Activated B cell treated with CpG ODN at 0.5 μM for 24 hours (primary cell): ENCODE data around the gene STK11IP. TPM values are rescaled to one million over a fixed set of nuclear protein-coding genes. Genes with fewer than 3 reads are reported as not detected.

Source experiments
- ATAC-seq: fragments of 200-7000 bp; cut with Tn5 transposase; one replicate; pipeline ENCODE4 v1.10.0; 2021; ENCODE audit warnings: low read depth, mild to moderate bottlenecking, moderate library complexity
- CTCF ChIA-PET: fragments of 350-600 bp; sonication (Branson Sonifier 250); formaldehyde crosslinking; loops from one replicate; lab custom pipeline; 2021; ENCODE audit warnings: antibody characterized with exemption; lab: Charles Lee
- POLR2A ChIA-PET: fragments of 350-600 bp; sonication (Branson Sonifier 250); formaldehyde crosslinking; loops from one replicate; lab custom pipeline; 2021; ENCODE audit warnings: antibody characterized with exemption; lab: Charles Lee
- DNase-seq: peaks from one replicate; pipeline ENCODE4 v3.0.0; 2022
- H3K27ac Mint-ChIP-seq: one replicate; pipeline ENCODE4 v1.8.0; 2020; ENCODE audit warnings: mixed read lengths
- H3K27me3 Mint-ChIP-seq: one replicate; pipeline ENCODE4 v1.8.0; 2021; ENCODE audit warnings: mixed read lengths
- H3K36me3 Mint-ChIP-seq: one replicate; pipeline ENCODE4 v1.8.0; 2021; ENCODE audit warnings: low read depth, mixed read lengths
- H3K4me1 Mint-ChIP-seq: one replicate; pipeline ENCODE4 v1.8.0; 2021; ENCODE audit warnings: mixed read lengths
- H3K4me3 Mint-ChIP-seq: one replicate; pipeline ENCODE4 v1.8.0; 2020; ENCODE audit warnings: mild to moderate bottlenecking, mixed read lengths
- H3K9me3 Mint-ChIP-seq: one replicate; pipeline ENCODE4 v1.8.0; 2020; ENCODE audit warnings: mixed read lengths
- CTCF ChIP-seq: fragments of 200-600 bp; IDR thresholded peaks from one replicate; pipeline ENCODE4 v1.8.0; 2022; ENCODE audit warnings: antibody characterized with exemption, mild to moderate bottlenecking
- intact Hi-C: fragments of 100-400 bp; cut with micrococcal nuclease; formaldehyde crosslinking; loops from one replicate; pipeline ENCODE4 v1.15.1; 2024
- total RNA-seq: library from RNA; stranded (reverse); gene quantifications from 2 replicates; pipeline ENCODE4 v1.2.3, GENCODE V29; 2022

The STK11IP gene
- total RNA-seq, 1 donor from 2014 or later, result 53.6 TPM

GRCh38 chr2:219563271-219563928, 34.3 kb upstream of the STK11IP start:
- Mint-ChIP-seq H3K36me3 (no peaks in the 10 kb centered on the region), H3K9me3 (no peaks in the 10 kb centered on the region), H3K27ac (no peak overlapping the region), H3K4me3 (no peak overlapping the region), H3K4me1 (no peaks in the 10 kb centered on the region), H3K27me3 (peaks cover 37% of the 10 kb centered on the region)
- intact Hi-C loops, result no loop called here
- ChIA-PET POLR2A (no interaction called here), CTCF (no interaction called here)
- TF ChIP-seq CTCF, result no peak
- no peak for ATAC-seq
- no peak for DNase-seq

GRCh38 chr2:219565130-219566080, 32.3 kb upstream of the STK11IP start:
- intact Hi-C loops, result no loop called here
- no peak overlapping the region for H3K27ac Mint-ChIP-seq
- H3K36me3 Mint-ChIP-seq, result no peaks in the 10 kb centered on the region
- ChIA-PET POLR2A (no interaction called here), CTCF (no interaction called here)
- H3K9me3 Mint-ChIP-seq, result no peaks in the 10 kb centered on the region
- H3K27me3 Mint-ChIP-seq, result peaks cover 46% of the 10 kb centered on the region
- ATAC-seq, result no peak
- no peak overlapping the region for H3K4me3 Mint-ChIP-seq
- no peaks in the 10 kb centered on the region for H3K4me1 Mint-ChIP-seq
- no peak for DNase-seq
- no peak for TF ChIP-seq CTCF

DNA sequence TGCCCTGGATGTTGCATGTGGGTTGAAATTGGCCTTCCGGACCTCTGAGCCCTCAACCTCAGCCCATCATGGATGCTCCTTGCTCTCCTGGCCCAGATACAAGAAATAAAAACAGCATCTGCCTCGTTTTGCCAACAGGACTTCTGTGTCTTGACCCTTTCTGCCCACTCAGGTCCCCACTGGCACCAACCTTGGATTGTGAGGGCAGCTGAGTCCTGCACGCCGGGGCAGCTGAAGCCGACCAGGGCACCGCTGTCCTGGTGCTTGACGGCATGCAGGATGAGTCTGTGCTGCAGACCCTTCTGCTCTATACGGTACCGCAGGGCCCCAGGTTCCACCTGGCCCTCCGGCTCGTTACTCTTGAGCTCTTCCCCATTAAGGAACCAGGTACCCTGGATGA, 31.0 kb upstream of the STK11IP start:
- CTCF ChIA-PET, result no interaction called here
- ATAC-seq, result no peak

DNA sequence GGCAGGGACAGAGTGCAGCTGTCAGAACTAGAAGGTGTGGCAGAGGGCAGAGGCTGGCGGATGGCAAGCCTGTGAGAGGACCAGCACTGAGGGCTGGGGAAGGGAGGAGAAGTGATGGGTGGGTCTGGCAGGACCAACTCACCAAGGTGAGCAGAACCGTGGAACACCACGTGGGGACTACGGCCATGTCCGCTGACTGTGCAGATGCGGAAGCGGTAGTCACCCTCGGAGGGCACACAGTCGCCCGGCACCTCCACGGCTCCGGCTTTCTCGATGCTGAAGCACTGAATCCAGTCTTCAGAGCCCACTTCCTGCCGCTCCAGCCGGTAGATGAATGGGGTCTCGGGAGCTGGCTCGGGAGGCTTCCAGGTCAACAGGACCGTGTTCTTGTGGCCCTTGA, 30.5 kb upstream of the STK11IP start:
- ATAC-seq (no peak), DNase-seq (no peak)
- Mint-ChIP-seq H3K27ac (no peak overlapping the region), H3K9me3 (no peaks in the 10 kb centered on the region), H3K27me3 (peaks cover 48% of the 10 kb centered on the region), H3K4me3 (no peak overlapping the region), H3K36me3 (no peaks in the 10 kb centered on the region), H3K4me1 (no peaks in the 10 kb centered on the region)
- ChIA-PET POLR2A (no interaction called here), CTCF (no interaction called here)
- TF ChIP-seq CTCF, result no peak
- intact Hi-C loops, result no loop called here

More for the DNA sequence above, 31.0 kb upstream of the STK11IP start:
- intact Hi-C loops, result no loop called here
- H3K4me1 Mint-ChIP-seq, result no peaks in the 10 kb centered on the region
- H3K36me3 Mint-ChIP-seq, result no peaks in the 10 kb centered on the region
- TF ChIP-seq CTCF, result no peak
- H3K9me3 Mint-ChIP-seq, result no peaks in the 10 kb centered on the region
- no peak overlapping the region for H3K27ac Mint-ChIP-seq
- no peak for DNase-seq
- no peak overlapping the region for H3K4me3 Mint-ChIP-seq
- POLR2A ChIA-PET, result no interaction called here
- H3K27me3 Mint-ChIP-seq, result peaks cover 43% of the 10 kb centered on the region

DNA sequence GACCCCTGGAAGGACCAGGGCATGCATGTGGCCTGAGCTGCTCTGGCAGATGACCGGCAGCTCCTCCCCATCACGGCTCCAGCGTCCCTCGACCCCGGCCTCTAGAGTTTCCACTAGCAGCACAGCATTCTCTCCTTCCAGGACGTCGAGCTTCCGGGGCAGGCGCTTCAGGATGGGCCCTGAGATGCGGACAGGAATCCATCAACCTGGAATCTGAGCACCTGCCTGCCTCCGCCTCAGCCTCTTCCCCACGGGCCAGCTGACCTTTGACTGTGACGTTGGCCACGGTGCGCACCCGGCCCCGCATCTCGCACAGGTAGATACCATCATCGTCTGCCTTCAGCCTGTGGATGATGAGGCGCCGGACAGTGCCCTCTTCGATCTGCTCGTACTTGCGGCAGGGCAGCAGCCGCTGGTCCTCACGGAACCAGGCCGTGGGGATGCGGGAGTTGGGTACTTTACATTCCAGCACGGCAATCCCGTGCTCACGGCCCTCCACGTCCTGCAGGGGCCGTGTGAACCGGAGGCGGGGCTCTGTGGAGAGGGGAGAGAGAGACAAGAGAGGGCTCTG, 29.8 kb upstream of the STK11IP start:
- DNase-seq, result no peak
- Mint-ChIP-seq H3K4me1 (no peaks in the 10 kb centered on the region), H3K4me3 (no peak overlapping the region), H3K9me3 (no peaks in the 10 kb centered on the region), H3K36me3 (no peaks in the 10 kb centered on the region), H3K27me3 (peaks cover 45% of the 10 kb centered on the region), H3K27ac (no peak overlapping the region)
- intact Hi-C loops, result no loop called here
- CTCF ChIA-PET, result no interaction called here
- no peak for ATAC-seq
- POLR2A ChIA-PET, result no interaction called here
- TF ChIP-seq CTCF, result no peak
